Thoracic aorta (tissue), 2 donors: Measurements from ENCODE around the gene USP46. TPM values are rescaled to one million over a fixed set of nuclear protein-coding genes. Genes with fewer than 3 reads are reported as not detected.

Source experiments
- ATAC-seq: fragments of 150-250 bp; one replicate; pipeline ENCODE4 v1.8.0; 2017; ENCODE audit warnings: low read depth; ENCODE audit not compliant: insufficient number of reproducible peaks, low FRiP score
- DNase-seq: peaks from one replicate; pipeline ENCODE4 v3.0.0-alpha.2; 2020; ENCODE audit warnings: low spot score
- H3K27ac ChIP-seq, 2 donors: fragments of 200-600 bp; sonication (generic); 1 replicate in 1 of 2; 2 replicates in 1 of 2; pipeline ENCODE4 v1.5.1; 2016; ENCODE audit warnings: mild to moderate bottlenecking in 2 of 2, moderate library complexity in 2 of 2
- H3K27me3 ChIP-seq: fragments of 200-600 bp; sonication (generic); replicated peaks from 2 replicates; pipeline ENCODE4 v1.6.0; 2016; ENCODE audit warnings: mild to moderate bottlenecking; ENCODE audit not compliant: insufficient read depth
- H3K36me3 ChIP-seq: fragments of 200-600 bp; sonication (generic); one replicate; pipeline ENCODE4 v1.5.1; 2016
- H3K4me1 ChIP-seq, 2 donors: fragments of 200-600 bp; sonication (generic); 1 replicate in 1 of 2; 2 replicates in 1 of 2; pipeline versions ENCODE4 v1.5.1 to v1.6.0; 2016; ENCODE audit warnings: low read depth in 2 of 2, mild to moderate bottlenecking in 1 of 2; ENCODE audit not compliant: control insufficient read depth in 1 of 2
- H3K4me3 ChIP-seq: fragments of 200-600 bp; sonication (generic); 2 replicates; pipeline ENCODE4 v1.5.1; 2016; ENCODE audit warnings: mild to moderate bottlenecking
- H3K9me3 ChIP-seq: fragments of 200-600 bp; sonication (generic); 2 replicates; pipeline ENCODE4 v1.5.1; 2016
- CTCF ChIP-seq: fragments of 200-600 bp; sonication (generic); IDR thresholded peaks from one replicate; pipeline ENCODE4 v1.5.1; 2019; ENCODE audit warnings: antibody characterized with exemption
- total RNA-seq, 2 donors: library from RNA; depleted of rRNA; stranded (reverse); fragments of >200 nt; gene quantifications; one replicate each; pipeline versions ENCODE4 v1.1.0 to v1.2.3, GENCODE V29; 2016

Gene USP46
- total RNA-seq, 2 donors from 2014 or later: 12.2 to 15.5 TPM

- no peak for ATAC-seq
Observed at GRCh38 chr4:52648836-52649235, 10.3 kb downstream of the USP46 start.

GRCh38 chr4:52646741-52647140, 12.4 kb downstream of the USP46 start:
- no peak for ATAC-seq
- no peak for TF ChIP-seq CTCF
- Histone ChIP-seq H3K4me3 (no peak overlapping the region), H3K9me3 (no peaks in the 10 kb centered on the region), H3K36me3 (no peaks in the 10 kb centered on the region), H3K27ac (peak overlapping the region in 1 of 2 donors; percentile 16), H3K27me3 (no peaks in the 10 kb centered on the region), H3K4me1 (peaks cover 20 to 51% of the 10 kb centered on the region in 2 donors)
- DNase-seq: no peak

More at GRCh38 chr4:52648836-52649235, 10.3 kb downstream of the USP46 start:
- H3K4me3 ChIP-seq: no peak overlapping the region
- H3K36me3 ChIP-seq: no peaks in the 10 kb centered on the region
- no peaks in the 10 kb centered on the region for H3K9me3 ChIP-seq
- peaks cover 11 to 41% of the 10 kb centered on the region in 2 donors for H3K4me1 ChIP-seq
- no peaks in the 10 kb centered on the region for H3K27me3 ChIP-seq
- no peak overlapping the region for H3K27ac ChIP-seq
- no peak for TF ChIP-seq CTCF
- DNase-seq: no peak

DNA sequence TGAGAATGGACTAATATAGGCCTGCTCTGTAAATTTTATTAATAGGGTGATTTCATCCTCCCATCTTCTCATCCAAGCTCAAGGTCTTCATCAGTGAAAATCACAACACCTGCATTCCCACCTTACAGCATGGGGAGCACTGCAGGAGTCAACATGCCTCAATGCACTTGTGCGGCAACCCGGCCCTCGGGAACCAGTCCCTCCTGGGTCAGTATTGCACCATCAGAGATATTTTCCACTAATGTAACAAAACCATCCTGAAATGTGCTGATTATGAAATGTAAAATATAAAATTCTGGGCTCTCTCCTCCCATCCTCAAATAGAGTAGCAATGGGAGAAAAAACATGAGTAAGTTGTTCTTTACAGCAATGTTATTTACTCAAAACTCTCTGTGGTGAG, 13.0 kb downstream of the USP46 start:
- no peaks in the 10 kb centered on the region for H3K36me3 ChIP-seq
- H3K27me3 ChIP-seq: no peaks in the 10 kb centered on the region
- TF ChIP-seq CTCF: no peak
- H3K27ac ChIP-seq: no peak overlapping the region
- H3K4me3 ChIP-seq: no peak overlapping the region
- no peak for DNase-seq
- no peaks in the 10 kb centered on the region for H3K9me3 ChIP-seq
- peaks cover 27 to 51% of the 10 kb centered on the region in 2 donors for H3K4me1 ChIP-seq
- no peak for ATAC-seq

DNA sequence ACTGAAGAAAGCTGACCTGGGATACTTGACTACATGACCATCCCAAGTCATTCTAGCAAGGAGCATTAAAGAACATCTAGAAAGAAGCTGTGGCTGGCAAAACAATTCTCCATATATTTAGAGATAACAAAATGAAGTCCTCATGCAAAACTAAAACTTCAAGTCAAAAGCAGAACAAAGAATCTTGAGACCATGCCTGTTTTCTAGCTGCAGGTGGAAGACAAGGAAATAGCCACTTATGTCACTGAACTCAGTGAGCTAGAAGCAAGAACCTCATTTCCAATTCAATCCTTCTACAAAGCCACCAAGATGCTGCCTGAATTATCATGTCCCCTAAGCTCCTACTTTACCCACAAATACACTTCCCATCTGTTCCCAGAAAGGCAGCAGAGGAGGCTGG, 13.8 kb downstream of the USP46 start:
- no peak for ATAC-seq
- peaks cover 34 to 57% of the 10 kb centered on the region in 2 donors for H3K4me1 ChIP-seq
- H3K9me3 ChIP-seq: no peaks in the 10 kb centered on the region
- H3K27ac ChIP-seq: peak overlapping the region in 1 of 2 donors; percentile 19
- DNase-seq: no peak
- no peak for TF ChIP-seq CTCF
- no peaks in the 10 kb centered on the region for H3K27me3 ChIP-seq
- H3K4me3 ChIP-seq: no peak overlapping the region
- no peaks in the 10 kb centered on the region for H3K36me3 ChIP-seq

DNA sequence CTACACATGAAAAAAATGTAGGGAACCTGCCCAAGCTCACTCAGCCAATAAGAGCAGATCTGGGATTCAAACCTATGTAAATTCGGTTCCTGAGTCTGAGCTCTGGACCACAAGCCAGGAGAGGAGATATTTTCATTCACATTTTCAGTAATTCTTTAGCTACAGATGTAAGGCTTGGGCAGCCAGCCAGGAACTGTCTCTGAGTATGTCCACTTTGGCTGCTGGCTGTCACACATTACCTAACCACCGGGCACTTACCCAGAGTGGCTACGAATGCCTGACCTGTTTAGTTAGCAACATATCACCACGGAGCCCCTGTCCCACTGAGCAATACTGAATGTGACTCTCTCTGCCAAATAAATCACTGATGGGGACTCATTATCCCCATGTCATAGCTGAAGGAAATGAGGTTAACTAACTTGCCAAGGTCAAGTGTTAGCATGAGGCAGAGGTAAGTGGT, 15.3 kb downstream of the USP46 start:
- Histone ChIP-seq H3K9me3 (no peaks in the 10 kb centered on the region), H3K27me3 (no peaks in the 10 kb centered on the region), H3K4me3 (no peak overlapping the region), H3K27ac (peak overlapping the region; percentile 63 to 65), H3K4me1 (peaks cover 37 to 69% of the 10 kb centered on the region in 2 donors), H3K36me3 (no peaks in the 10 kb centered on the region)
- ATAC-seq (peak; percentile 71), DNase-seq (peak; percentile 77)
- TF ChIP-seq CTCF: no peak
